HepG2 (cell line): Measurements from ENCODE around the gene CISD2.
A peak's percentile ranks its signal among the peaks of the same experiment; 100 is the strongest.

Experiments used
- CBX5 ChIP-seq: sonication (generic); formaldehyde crosslinking; IDR thresholded peaks from 2 replicates; pipeline ENCODE4 v1.4.0; 2020; ENCODE audit warnings: missing genetic modification reagents, borderline replicate concordance
- CHD2 ChIP-seq: IDR thresholded peaks from 2 replicates; pipeline ENCODE4 v1.6.1; 2011; ENCODE audit warnings: low read depth, low read length, improper control_type of control experiment
- GFI1 ChIP-seq: sonication (generic); formaldehyde crosslinking; IDR thresholded peaks from 2 replicates; pipeline ENCODE4 v1.5.0; 2020; ENCODE audit warnings: missing genetic modification reagents, mild to moderate bottlenecking, borderline replicate concordance
- MIER3 ChIP-seq: IDR thresholded peaks from 2 replicates; pipeline ENCODE4 v1.6.1; 2016; ENCODE audit warnings: missing compliant biosample characterization, borderline replicate concordance
- MYC ChIP-seq: sonication (generic); formaldehyde crosslinking; IDR thresholded peaks from 2 replicates; pipeline ENCODE4 v1.9.0; 2021; ENCODE audit warnings: missing genetic modification reagents, borderline replicate concordance
- SMC3 ChIP-seq: IDR thresholded peaks from 2 replicates; pipeline ENCODE4 v1.6.1; 2011; ENCODE audit warnings: low read length, improper control_type of control experiment
- TF ChIP-seq, protein P1 (sequence below): sonication (generic); formaldehyde crosslinking; IDR thresholded peaks from 2 replicates; pipeline ENCODE4 v1.4.0; 2020; ENCODE audit warnings: mild to moderate bottlenecking, missing genetic modification reagents
- TF ChIP-seq, protein P2 (sequence below): sonication (generic); formaldehyde crosslinking; IDR thresholded peaks from 2 replicates; pipeline ENCODE4 v1.4.0; 2020; ENCODE audit warnings: missing genetic modification reagents
- TF ChIP-seq, protein P3 (sequence below): sonication (generic); IDR thresholded peaks from 2 replicates; pipeline ENCODE4 v1.6.1; 2016; ENCODE audit warnings: low read depth, borderline replicate concordance
- TF ChIP-seq, protein P4 (sequence below): sonication (generic); formaldehyde crosslinking; IDR thresholded peaks from 2 replicates; pipeline ENCODE4 v1.5.0; 2020; ENCODE audit warnings: mild to moderate bottlenecking, missing genetic modification reagents, moderate library complexity
- TF ChIP-seq, protein P5 (sequence below): sonication (generic); formaldehyde crosslinking; IDR thresholded peaks from 2 replicates; pipeline ENCODE4 v1.5.1; 2020; ENCODE audit warnings: mild to moderate bottlenecking, moderate library complexity, missing genetic modification reagents

DNA sequence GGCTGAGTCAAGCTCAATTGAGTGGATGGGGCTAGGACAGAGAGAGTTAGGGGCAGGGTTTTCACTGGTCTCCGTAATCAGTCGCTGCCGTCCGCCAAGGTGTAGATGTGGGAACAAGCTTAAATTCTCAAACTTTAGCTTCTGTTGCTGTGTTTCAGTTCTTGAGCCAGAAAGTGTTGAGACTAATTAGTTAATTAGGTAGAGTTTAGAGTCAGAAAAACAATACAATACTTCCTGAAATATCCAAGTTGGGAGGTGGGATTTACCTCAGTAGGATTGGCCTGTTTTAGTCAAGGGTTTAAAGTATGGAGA lies 40.3 kb upstream of the CISD2 start:
- TF ChIP-seq GFI1 (CRISPR knock-in tag) (0 out of 2 replicates have a peak, but pooled peaks have one; percentile 6), SMC3 (no peak), MIER3 (no peak), MYC (no peak), CBX5 (CRISPR knock-in tag) (no peak), CHD2 (no peak)
- TF ChIP-seq, protein P1, sequence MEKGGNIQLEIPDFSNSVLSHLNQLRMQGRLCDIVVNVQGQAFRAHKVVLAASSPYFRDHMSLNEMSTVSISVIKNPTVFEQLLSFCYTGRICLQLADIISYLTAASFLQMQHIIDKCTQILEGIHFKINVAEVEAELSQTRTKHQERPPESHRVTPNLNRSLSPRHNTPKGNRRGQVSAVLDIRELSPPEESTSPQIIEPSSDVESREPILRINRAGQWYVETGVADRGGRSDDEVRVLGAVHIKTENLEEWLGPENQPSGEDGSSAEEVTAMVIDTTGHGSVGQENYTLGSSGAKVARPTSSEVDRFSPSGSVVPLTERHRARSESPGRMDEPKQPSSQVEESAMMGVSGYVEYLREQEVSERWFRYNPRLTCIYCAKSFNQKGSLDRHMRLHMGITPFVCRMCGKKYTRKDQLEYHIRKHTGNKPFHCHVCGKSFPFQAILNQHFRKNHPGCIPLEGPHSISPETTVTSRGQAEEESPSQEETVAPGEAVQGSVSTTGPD, result 0 out of 2 replicates have a peak, but pooled peaks have one; percentile 0
- TF ChIP-seq, protein P2, sequence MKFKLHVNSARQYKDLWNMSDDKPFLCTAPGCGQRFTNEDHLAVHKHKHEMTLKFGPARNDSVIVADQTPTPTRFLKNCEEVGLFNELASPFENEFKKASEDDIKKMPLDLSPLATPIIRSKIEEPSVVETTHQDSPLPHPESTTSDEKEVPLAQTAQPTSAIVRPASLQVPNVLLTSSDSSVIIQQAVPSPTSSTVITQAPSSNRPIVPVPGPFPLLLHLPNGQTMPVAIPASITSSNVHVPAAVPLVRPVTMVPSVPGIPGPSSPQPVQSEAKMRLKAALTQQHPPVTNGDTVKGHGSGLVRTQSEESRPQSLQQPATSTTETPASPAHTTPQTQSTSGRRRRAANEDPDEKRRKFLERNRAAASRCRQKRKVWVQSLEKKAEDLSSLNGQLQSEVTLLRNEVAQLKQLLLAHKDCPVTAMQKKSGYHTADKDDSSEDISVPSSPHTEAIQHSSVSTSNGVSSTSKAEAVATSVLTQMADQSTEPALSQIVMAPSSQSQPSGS (CRISPR knock-in tag), result no peak
- TF ChIP-seq, protein P3, sequence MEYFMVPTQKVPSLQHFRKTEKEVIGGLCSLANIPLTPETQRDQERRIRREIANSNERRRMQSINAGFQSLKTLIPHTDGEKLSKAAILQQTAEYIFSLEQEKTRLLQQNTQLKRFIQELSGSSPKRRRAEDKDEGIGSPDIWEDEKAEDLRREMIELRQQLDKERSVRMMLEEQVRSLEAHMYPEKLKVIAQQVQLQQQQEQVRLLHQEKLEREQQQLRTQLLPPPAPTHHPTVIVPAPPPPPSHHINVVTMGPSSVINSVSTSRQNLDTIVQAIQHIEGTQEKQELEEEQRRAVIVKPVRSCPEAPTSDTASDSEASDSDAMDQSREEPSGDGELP, result no peak
- TF ChIP-seq, protein P4, sequence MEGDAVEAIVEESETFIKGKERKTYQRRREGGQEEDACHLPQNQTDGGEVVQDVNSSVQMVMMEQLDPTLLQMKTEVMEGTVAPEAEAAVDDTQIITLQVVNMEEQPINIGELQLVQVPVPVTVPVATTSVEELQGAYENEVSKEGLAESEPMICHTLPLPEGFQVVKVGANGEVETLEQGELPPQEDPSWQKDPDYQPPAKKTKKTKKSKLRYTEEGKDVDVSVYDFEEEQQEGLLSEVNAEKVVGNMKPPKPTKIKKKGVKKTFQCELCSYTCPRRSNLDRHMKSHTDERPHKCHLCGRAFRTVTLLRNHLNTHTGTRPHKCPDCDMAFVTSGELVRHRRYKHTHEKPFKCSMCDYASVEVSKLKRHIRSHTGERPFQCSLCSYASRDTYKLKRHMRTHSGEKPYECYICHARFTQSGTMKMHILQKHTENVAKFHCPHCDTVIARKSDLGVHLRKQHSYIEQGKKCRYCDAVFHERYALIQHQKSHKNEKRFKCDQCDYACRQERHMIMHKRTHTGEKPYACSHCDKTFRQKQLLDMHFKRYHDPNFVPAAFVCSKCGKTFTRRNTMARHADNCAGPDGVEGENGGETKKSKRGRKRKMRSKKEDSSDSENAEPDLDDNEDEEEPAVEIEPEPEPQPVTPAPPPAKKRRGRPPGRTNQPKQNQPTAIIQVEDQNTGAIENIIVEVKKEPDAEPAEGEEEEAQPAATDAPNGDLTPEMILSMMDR (CRISPR knock-in tag), result no peak
- TF ChIP-seq, protein P5, sequence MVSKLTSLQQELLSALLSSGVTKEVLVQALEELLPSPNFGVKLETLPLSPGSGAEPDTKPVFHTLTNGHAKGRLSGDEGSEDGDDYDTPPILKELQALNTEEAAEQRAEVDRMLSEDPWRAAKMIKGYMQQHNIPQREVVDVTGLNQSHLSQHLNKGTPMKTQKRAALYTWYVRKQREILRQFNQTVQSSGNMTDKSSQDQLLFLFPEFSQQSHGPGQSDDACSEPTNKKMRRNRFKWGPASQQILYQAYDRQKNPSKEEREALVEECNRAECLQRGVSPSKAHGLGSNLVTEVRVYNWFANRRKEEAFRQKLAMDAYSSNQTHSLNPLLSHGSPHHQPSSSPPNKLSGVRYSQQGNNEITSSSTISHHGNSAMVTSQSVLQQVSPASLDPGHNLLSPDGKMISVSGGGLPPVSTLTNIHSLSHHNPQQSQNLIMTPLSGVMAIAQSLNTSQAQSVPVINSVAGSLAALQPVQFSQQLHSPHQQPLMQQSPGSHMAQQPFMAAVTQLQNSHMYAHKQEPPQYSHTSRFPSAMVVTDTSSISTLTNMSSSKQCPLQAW (CRISPR knock-in tag), result no peak
